Stimulated activated CD8-positive, alpha-beta memory T cell treated with anti-CD3 and anti-CD28 coated beads, Interleukin-4, amount 100 ng/mL, for 4 hours (primary cell): ENCODE results near the gene HMX1.

ENCODE experiments used
- DNase-seq, 2 donors: peaks; one replicate each; pipeline ENCODE4 v3.0.0-alpha.2; 2020; ENCODE audit warnings: low read depth in 2 of 2, low spot score in 1 of 2

Gene HMX1

DNA sequence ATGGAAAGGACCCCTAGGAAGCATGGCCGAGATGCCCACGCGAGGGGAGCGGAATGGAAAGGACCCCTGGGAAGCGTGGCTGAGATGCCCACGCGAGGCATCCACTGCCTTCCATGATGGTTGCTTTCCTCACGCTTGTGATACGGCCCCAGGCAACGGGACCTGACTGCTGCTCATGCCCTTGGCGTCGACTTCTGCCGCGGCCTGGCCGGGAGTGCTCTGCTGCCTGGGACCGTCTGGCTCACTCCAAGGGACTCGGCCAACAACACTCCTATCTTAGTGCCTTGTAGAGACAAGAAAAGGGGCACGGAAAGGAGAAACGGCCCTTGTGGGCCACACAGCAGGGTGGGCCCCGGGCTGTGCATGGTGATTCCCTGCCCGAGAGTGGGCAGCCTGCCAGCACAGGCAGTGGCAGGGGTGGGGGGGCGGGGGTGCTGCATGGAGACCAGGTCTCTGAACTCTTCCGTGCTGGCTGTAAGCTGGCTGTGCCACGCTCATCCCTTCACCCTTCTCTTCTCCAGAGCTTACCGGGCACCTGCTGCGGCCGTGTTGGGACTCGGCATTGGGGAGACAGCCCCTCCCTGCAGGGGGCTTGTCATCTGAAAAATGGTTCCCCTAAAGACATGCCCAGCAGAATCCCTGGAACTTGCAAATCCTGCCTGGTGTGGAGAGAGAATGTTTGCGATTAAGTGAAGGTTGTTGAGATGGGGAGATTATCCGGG, 38.6 kb upstream of the HMX1 start:
- DNase-seq = no peak

DNA sequence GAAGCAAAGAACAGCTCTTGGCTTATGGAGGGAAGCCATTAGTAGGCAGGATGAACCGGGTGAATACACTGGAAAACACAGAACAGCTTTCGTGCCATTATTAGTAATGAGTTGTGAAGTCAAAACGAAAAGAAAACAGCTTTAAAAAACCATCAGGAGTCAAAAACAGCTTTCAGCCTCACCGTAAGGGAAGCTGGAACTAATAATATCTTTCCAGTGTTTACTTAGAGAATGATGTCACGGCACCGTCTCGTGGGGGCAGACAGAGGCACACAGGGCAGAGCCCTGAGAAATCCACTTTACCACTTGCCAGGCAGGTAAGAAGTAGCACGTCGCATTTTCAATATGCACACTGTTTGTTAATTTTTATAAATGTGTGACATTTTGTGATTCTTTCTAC, 37.9 kb upstream of the HMX1 start:
- DNase-seq = no peak

DNA sequence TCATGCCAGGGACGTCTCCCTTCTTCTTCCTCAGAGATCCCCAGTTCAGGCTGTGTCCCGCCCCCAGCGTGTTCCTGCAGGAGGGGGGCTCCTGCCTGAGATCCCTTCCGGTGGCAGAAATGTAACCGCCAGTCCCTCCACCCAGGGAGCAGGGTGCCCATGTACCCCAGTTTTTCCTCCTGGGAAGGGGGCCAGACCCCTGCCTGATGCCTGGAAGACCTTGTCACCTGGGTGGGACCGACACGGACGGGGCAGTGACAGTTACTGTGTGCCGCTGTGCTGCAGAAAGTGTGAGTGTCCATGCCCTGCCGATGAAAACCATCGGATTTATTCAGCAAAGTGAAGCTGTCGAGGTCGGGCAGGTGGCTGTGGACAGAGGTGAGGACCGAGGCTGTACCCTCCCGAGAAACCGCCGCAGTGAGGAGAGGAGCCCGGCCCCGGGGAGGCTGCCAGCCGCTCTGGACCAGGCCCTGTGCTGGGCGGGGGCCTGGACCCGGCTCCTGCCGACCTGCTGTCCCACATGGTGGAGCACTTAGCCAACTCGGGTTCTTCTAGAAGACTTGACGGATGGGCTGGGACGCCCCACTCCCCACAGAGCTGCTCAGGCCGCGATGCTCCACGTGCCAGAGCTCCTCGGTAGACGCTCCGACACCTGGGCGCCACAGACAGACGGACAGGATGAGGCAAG, 36.7 kb upstream of the HMX1 start:
- DNase-seq = no peak

DNA sequence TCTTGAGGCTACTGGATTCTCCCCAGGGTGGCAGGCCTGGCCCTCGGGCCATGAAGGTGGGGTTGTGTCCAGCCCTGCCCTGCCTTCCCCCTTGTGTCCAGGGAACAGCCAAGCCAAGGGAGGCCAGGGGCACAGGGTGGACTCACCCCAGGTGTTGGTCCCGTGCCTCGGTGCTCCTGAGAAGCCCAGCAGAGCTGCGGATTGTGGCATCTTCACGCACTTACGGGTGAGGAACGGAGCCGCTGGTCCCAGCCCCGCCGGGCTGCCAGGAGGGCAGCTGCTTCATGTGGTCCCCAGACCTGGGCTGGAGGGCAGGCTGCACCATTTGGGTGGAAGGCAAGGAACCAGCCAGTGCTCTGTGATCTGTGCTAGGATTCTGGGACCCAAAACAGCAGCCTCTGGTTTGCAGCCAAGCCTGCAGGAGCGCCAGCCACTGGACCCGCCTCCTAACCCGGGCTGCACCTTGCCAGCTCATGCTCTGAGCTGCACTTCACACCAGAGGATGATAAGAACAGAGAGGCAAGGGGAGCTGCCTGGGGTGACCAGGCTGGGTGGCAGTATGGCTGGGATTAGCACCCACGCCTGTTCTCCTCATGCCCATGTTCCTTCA, 36.1 kb upstream of the HMX1 start:
- no peak for DNase-seq

DNA sequence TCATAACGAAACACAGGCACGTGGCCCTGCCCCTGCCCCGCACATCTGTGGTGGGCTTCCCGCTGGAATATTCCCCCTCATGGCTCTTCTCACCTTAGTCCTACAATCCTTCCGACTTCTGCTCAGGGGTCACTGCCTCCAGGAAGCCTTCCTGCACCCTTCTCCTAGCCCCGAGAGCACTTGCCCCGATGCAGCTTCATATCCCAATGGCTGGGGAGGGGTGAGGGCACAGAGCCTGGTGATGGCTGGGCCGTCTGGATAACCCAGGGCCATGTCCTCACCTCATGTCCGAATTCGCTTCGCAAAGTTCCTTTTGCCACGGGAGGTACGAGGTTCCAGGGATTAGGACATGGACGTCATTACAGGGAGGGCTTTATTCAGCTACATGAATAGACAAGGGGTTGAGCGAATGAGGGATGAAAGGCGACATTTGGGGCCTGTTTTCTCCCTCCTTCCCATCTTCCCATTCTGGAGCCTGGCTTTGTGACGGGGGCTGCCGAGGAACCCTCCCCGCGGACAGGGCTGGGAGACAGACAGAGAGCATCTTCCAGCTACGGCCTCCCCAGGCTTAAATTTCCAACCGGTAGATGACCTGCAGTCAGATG, 35.5 kb upstream of the HMX1 start:
- DNase-seq = no peak

DNA sequence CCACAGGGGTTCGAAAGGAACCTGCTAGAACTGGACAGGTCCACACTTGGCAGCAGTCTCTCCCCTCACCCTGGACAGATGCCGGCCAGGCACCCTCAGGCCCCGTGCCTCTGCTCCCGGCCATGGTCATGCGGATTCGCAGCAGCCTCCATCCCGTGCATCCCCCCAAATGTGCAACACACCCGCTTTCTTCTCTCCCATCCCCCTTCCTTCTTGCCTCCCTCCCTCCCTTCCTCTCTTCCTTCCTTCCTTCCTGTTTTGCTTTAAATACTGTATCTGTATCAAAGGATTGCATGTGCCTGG, 35.0 kb upstream of the HMX1 start:
- DNase-seq = no peak

DNA sequence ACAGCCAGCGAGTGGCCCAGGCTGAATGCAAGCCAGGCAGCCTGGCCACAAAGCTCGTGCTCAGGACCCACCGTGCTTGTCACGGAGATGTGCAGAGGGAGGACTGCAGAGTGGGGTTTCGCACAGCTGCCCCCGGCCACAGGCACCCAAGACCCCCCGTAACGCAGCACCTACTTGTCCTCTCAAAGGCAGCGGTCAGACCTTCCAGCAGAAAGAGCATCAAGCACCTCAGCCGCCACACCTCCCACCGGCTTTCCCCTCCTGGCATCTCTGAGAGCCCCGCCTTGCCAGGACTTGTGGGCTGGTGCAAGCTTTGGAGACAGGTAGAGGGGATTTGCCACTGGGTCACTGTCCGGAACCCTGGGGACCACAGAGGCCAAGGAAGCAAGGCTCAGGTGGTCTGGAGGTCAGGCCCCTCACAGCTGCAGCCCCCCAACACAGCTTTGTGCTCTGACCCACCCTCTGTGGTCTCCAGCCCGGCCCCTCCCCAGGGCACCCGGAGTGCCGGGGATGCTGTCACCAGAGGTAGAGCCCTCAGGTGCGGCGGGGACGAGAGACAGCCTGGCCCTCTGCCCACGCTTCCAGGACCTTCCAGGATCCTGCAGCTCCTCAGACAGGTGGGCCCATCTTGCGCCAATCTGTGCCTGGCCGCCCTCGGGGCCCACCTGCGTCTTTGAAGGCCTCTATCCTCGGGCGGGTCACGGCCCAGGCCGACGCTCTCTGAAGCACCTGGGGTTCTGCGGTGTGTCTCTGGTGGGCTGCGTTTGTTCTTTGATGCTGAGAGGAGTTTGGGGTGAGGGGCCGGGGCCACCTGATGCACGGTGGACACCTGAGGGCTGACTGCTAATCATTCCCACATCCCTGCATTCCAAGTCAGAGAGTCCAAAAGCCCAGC, 34.4 kb upstream of the HMX1 start:
- no peak for DNase-seq

DNA sequence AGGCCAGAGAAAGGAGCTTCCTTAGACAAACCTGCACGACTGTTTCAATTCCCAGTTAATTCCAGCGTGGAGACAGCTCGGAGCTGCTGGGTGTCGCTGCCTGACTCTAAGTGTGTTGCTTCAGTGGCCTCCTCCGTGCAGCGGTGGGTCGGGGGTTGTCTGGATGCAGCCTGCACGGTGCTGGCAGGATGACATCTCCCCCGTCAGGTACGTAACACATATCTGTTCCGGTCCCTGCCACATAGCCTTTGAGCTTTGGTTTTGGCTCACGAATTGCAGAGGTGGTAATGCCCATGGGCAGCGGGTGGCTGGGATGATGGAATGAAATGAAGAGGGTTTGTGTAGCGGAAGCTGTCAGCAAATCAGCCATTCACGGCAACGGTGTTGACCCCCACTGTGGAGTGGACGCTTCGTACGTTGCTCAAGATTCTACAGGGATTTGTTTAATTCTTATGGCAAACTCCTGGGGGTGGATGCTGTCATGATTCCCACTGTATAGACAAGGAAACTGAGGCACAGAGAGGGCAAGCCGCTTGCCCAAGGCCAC, 33.7 kb upstream of the HMX1 start:
- DNase-seq = no peak

DNA sequence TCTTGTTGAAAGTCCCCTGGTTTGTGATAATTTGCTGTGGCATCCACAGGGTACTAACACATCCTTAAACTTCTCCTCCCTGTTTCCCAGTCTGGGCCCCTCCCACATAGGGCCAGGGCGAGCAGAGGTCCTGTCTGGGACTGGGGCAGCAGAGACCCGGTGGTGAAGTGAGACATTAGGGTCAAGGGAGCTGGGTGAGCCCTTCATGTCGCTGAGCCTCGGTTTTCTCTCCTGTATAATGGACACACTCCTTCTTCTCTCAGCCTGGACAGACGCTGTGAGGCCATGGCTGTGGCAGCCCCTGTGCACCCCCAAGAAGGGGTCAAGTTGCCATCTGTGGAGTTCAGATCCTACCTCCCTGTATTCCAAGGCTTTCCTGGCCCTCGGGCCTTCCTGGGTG, 33.0 kb upstream of the HMX1 start:
- no peak for DNase-seq

DNA sequence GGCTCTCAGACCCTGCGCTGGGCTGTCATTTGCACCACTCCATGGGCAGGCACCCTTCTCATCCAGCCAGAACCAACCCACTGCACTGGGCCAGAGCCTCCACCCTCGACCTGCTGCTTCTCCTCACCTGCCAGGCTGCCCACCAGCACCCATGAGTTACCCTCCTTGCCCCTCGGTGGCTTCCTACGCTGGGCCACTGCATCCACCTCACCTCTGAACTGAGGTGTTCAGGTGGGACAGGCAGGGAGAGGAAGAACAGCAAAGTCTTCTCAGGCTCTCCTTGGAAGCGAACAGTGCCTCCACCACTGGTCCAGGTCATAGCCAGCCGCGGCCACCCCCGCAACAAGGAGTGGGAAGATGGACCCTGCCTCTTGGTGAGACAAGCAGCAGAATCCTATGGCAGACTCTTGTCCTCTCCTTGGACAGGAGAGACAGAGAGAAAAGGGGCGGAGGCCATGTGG, 32.4 kb upstream of the HMX1 start:
- no peak for DNase-seq

DNA sequence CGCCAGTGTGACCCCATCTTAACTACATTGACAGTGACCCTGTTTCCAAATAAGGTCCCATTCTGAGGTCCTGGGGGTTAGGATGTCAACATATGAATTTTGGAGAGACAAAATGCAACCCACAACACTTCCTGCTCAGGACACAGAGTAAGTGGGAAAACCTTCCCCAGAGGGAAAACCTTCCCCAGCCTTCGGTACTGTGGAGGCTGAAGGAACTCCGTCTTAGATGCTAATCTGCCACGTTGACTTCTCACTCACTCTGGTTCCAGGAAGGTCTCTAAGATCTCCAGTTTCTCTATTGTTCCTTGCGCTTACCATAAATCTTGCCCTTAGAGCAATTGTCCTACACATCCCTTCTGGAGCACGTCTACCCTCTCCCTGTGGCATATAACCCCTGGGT, 29.7 kb upstream of the HMX1 start:
- DNase-seq = no peak

DNA sequence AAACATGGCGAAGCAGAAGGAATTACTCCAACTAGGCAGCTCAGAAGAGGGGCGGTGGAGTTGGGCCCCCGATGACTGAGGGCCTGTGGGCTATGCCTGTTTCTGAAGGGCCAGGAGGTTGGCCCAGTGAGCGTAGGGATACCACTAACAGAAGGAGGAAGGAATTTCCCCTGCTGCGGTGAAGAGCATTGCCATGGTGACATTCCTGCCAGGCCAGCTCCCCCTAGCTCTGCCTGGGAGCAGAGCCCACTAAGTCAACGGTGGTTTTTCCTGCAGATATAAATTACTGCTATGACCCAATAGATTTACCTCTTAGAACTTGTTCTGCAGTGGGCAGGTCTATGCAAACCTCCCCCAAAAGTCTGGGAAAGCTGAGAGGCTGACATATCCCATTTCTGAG, 28.9 kb upstream of the HMX1 start:
- no peak for DNase-seq

DNA sequence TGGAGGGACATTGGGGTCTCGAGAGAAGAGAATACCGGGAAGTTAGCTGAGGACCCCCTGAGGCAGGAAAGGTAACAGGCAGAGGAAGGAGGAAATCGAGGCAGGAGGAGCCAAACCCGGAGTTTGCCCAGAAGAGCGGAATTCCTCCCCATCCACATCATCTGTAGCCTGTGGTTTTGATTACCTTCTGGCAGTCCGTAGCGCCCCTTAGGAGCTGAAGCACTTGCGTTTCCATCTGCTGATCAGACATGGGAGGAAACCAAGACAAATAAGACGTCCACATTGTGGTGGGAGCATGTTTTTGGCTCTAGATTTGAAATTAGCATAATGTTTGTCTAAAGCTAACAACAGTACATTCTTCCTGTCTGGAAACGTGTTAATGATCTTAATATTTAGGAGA, 26.8 kb upstream of the HMX1 start:
- DNase-seq = no peak

DNA sequence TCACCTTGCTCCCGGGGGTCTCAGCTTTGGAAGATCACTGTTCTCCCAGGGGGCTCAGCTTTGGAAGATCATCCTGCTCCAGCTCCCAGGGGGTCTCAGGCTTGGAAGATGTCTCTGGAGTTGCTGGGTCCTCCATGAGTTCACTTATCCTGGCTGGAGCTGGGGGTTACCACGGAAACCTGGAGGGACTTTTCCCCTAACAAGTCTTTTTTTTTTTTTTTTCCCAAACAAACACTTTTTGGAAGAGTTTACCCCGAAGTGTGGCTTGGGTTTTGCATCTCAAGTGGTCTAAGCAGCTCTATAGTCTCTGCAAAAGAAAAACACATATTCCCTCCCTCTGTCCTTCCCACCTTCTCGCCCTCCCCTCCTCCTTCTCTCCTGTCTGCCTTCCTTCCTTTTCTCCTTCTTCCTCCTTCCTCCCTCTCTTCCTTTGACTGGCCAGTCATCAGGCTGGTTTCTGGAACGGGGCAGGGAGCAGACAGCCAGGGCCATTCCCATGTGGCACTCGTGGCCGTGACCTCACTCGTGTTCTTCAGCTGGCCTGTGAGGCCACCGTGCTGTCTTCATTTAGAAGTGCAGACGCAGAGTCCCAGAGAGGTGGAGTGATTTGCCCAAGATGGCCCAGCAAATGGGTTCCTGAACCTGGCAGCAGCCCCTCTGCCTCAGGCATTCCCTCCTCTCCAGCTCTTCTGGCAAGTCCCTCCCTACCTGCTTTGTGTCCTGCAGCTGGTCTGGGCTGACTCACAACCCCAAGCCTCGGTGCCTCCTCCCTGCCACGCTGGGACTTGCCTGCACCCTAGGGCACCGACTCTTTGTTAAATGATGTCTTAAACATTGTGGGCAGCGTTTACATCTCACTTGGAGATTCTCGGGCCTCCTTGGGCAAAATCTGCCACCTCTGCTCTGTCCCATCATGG, 25.9 kb upstream of the HMX1 start:
- DNase-seq = no peak

DNA sequence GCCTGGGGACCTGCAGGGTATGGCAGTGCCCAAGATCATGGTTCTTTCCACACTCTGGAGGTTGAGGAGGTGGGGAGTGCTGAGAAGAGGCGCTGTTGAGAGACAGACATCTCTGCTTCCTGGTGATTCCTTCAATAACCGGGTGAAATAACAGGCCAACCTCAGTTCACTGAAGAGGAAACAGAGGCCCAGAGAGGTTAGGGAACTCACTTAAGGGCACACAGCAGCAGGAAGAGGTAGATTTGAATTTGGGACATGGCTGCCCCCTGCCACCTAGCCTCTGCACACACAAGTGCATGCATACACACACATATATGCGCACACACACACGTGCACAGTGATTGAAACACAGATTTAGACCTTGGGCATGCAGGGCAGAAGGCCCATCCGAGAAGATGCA, 24.9 kb upstream of the HMX1 start:
- no peak for DNase-seq

DNA sequence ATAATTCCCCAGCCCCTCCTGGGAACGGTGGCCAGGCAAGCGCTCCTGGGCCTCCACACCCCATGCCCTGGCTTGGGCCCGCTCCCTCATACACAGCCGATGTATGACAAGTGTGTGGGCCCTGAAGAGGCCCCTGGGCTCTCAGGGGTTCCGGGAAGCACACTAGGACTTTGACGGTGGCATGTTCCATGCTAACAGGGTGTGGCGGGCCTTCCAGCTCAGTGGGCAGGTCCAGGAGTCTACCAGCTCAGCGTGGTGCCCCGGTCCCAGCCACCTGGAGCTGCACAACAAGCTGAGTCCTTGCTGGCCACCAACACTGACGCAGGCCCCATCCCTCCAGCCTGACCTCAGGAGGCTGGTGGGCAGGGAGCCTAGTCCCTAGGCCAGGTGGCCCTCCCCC, 24.4 kb upstream of the HMX1 start:
- DNase-seq = no peak

DNA sequence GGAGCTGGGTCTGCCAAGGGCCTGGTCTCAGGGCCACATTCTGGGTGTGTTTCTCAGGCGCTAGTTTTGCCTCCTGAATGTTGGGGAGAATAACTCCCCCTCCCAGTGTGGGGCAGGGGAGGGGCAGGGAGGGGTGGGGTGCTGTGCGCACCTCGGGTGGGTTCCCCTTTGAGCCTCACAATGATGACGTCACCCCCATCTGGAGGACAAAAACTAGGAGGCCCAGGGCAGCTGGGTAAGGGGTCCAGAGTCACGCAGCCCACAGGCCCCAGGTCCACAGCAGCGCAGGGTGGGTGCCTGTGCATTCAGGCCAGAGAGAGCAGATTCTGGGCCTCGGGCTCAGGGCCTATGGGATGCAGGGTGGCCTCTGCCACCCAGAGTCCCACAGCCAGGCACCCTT, 23.7 kb upstream of the HMX1 start:
- DNase-seq = no peak

DNA sequence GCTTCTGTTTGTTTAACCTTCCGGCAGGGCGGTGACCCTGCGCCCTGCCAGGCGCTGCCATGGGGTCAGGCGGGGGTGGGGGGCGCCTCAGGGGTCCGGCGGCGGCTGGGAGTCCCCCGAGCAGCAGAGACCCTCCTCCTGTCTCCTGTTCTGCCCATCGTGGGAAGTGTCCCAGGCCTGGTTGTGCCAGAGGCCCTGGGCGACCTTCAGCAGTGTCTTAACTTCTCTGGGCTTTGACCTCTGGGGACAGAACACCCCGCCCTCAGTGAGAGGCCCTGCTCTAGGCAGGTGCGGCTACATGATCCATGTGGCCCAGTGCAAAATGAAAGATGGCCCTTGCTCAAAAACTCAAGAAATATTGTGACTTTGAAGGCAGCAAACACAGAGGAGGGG, 22.8 kb upstream of the HMX1 start:
- no peak for DNase-seq

DNA sequence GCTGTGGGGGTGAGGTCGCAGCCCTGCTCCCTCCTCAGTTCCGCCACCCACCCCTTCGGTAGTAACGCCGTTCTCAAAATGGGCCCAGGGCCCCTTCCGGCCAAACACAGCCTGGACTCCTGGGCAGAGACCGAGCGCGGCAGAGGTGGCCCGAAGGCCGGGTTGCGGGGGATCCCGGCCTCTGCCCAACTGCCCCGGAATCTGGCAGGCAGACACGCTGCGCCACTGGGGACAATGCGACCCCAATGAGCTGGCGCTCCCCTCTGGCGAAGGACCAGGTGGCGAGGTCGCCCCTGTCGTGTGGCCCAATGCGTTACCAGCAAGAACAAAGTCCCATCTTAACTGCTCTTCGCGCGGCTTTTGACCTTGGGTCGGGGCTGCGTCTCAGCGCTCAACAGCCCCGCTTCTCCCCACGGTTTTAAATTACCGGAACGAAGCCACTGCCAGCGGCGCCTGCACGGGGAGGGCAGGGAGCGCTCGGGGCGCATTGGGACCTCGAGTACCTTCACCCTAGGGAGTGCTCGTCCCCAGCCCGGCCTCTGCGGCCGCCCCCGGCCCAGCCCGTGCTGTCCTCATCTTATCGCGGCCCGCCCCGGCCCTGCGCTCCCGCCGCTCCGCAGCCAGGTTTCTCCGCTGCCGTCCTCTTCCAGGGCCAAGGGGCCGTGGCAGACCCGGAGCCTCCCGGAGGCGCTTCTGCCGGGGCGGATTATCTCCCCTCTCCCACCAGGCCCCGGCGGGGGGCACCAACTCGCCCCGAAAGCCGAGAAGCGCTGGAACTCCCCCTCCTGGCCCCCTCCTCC, 22.2 kb upstream of the HMX1 start:
- DNase-seq = no peak
